CD4-positive, alpha-beta T cell treated with Interleukin-6 for 4 hours (primary cell): ENCODE measurements around the gene ANKRD6.

Experiments
- DNase-seq: peaks from one replicate; pipeline ENCODE4 v3.0.0-alpha.2; 2020; ENCODE audit warnings: mixed read lengths

Gene ANKRD6

DNA sequence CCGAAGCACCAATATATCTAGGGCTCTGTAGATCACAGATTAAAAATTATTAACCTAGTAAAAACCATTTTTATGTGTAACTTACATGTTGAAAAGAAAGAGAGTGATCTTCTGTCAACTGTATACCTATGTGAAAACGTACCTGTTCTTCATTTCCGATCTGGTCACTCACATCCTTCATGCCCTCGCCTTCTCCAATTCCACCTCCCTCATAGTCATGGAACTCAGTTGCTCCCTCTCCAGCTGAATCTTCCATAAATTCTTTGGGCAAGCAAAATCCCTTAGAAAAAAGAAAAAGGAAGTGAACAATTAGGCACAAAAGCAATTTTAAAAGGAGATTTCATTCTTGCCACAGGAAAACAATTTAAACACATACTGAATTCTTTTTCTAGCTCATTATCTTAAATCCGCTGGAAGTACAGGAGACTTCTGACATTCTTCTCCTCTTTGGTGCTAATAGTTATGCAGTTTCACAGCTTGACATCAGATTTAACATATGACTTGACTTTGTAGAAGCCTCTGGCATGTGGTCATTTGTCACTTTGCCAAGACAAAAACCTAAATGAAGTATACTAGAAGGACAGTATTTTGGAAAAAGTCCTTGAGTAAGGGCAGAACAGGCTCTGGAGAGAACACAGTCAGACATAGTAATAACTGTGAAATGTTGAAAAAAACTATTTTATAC, 235.1 kb downstream of the ANKRD6 start:
- DNase-seq = no peak

DNA sequence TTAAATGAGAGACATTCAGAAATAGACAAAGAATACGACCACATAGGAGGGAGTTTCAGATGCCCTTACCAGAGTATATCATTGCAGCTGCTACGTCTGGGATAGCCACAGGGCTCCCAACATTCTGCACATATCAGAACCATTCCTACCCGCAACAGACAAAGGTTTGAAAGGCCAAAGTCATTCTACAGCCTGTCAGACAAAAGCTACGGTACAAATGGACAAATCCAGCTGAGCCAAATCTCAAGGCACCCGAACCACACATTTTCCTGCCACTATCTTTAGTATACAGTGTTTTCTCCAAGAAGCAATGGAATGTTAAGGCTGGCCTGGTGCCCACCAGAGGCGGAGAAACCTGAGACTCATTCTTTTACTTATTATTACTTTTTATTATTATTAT, 236.1 kb downstream of the ANKRD6 start:
- no peak for DNase-seq

DNA sequence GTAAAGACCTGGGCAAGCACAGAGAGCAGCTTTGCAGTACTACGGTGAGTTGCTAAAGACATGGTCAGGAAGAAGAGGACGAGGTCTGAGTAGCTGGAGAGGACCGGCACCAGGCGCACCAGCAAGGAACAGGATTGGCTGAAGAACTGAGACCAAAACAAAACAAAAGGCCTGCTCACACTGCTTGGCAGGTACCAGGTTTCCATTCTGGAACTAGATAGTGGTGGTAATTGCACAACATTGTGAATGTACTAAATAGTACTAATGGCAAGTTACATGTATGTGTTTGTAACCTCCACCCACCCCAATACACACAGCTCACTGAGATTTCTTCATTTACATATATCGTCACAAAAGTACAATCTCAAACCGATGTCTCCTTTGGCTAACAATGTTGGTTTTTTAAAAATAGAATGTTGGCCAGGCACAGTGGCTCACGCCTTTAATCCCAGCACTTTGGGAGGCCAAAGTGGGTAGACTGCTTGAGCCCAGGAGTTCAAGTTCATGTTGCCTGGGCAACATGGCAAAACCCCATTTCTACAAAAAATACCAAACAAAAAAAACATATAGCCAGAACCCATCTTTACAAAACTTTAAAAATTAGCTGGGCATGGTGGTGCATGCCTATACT, 238.1 kb downstream of the ANKRD6 start:
- no peak for DNase-seq

DNA sequence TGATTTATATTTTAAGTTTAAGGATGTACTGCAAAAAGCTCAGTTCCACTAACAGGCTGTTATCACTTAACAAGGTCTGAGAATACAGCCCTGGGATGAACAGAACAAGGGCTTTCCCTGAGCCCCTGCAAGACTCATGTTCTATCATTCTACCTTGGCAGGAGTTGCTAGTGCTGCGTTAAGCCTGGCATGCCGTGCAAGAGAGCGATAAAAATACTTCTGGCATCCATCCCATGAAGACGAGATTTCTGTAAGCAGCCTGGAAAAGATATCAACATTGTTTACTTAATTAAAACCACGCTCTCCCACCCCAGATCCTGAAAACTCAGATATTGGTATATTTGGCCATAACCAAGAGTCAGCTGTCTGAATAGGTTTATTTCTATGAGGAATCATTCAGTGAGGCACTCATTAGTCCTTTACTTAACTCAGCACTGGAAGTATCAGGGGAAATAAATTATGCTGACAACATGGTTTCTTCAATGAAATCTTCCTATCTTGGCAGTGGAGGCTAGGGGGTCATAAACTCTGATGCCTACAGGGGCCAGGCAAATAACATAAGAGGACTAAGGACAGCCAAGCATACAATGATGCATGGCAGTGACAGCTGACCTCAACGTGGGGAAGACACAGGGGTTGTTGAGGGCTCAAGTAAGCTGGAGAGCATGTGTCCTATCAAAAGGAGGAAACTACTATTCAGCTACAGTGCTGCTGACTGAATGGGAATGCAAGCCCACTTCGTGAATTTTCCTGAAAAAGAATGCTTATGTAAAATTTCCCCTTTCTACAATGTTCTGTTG, 243.2 kb downstream of the ANKRD6 start:
- no peak for DNase-seq

DNA sequence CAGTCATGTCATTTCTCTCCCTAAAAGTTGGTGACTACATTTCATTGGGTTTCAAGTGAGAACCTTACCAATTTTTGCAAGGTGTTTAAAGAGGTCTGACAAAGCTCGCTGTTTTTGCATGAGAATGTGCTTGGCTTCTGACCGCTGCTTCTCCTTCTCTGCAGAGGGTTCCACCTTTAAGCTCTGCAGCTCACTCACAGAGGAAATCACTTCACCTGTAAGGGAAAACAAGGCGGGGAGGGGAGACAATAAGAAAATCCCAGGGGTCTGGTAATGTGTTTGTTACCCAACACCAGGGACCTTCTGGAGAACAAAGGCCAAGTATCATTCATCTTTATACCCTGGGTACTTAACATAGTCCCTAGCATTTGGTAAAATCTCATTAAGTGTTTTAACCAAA, 245.6 kb downstream of the ANKRD6 start:
- DNase-seq = no peak

DNA sequence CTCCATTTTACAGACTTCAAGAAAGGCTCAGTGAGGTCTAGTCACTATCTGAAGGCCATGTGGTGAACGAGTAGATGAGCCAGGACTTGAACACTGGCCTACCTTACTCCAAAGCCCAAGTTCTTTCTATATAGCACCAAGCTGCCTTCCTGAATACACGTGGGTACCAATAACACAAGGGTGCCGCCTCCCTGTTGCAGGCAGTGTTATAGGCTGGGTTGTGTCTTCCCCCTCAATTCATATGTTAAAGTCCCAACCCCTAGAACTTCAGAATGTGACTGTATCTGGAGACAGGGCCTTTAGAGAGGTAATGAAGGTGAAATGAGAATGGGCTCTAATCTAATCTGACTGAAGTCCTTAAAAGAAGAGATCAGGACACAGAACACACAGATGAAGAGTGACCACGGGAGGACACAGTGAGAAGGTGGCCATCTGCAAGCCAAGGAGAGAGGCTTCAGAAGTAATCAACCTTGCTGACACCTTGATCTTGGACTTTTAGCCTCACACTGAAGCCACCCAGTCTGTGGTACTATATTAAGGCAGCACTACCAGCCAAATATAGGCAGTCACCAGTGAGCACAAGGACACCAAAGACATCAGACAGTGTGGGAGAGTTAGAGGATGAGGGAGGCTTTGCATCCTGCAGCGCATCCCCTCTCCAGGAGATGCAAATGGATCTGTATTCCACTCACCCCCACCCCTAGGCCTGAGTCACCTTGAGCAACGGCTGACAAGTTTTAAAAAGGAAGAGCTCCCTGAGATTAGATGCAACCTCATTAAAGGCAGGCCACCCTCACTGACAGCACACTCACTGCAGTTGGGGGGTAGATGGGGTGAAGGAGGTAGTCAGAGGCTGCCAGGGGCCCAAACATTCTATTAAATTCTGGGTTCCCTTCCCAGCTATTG, 246.5 kb downstream of the ANKRD6 start:
- DNase-seq = no peak

DNA sequence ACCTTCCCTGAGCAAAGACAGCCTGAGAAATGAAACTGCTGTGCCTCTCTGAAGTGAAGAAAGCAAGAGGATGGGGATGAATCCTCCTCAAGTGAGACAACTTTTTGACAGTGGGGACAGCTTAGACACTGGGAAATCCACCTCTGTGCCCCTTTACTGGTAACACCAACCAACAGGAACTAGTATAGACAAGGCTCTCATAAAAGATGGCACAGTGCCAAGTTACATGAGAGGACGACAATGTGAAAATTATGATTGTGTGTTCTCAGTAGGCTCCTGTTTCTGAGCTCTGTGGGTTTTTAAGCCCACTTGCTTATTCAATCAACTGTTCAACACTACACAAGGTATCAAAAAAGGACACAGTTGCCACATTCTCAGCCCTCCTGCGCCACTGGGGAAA, 247.2 kb downstream of the ANKRD6 start:
- DNase-seq = no peak

DNA sequence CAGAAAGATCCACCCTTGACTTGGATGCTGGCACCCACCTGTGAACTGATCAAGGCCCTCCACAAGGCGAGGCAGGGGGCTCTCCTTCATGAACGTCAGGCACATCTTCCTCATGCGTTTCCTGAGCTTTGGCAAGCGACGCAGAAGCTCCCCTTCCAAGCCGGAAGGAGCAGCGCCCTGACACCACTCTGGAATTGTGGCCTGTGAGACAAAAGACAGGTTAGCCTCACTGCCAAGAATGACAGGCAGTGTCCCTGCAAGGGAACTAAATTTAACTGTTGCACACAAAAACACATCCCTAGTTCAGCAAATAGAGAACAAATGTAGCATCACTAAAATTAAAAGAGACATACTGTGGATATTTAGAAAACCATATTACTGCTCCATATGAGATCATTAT, 247.6 kb downstream of the ANKRD6 start:
- DNase-seq = no peak

DNA sequence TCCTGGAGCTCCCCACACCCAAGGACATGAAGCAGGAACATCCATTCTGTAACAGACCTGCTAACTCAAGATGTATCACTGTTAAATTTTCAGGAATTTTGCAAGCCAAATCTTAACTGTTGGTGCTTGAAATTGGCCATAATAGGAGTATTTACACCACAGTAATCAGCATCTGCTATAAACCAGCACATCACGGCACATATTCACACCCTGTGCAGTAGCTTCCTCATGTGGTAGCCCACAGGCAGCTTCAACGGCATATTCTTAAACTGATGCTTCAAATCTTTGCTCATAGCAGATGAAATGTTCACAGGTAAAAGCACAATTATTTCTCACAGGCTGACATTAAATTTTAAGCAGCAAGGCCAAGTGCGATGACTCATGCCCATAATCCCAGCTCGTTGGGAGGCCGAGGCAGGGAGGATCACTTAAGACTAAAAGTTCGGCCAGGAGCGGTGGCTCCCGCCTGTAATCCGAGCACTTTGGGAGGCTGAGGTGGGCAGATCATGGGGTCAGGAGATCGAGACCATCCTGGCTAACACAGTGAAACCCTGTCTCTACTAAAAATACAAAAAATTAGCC, 249.1 kb downstream of the ANKRD6 start:
- no peak for DNase-seq

DNA sequence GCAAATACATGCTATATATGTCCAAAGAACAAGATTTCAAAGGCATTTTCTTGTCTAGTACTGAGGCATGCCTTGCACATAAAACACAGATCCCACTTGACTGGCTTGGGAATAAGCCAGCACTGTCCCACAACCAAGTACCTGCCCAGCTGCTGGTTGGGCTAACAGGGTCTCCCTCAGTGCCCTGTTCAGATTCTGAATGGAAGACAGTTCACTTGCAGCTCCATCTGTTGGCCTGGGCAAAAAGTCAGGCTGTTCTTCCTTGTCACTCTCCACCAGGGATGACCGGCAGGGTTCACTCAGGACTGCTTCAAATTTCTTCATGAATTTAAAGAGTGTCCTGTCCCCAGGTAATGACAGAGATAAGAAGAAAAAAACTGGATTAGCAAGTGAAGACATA, 250.0 kb downstream of the ANKRD6 start:
- DNase-seq = no peak
